Middle frontal gyrus (tissue), 1 donor: ENCODE measurements around the gene FETUB.
"Not testable (repeated sequence)": the region's sequence is repeated elsewhere in the genome, so short reads cannot be mapped to it uniquely, and the experiment has no call there.

ENCODE experiments used
- DNase-seq: peaks from one replicate; pipeline ENCODE4 v3.0.0-alpha.2; 2015; ENCODE audit warnings: low spot score; ENCODE audit errors: extremely low spot score

The FETUB gene

DNA sequence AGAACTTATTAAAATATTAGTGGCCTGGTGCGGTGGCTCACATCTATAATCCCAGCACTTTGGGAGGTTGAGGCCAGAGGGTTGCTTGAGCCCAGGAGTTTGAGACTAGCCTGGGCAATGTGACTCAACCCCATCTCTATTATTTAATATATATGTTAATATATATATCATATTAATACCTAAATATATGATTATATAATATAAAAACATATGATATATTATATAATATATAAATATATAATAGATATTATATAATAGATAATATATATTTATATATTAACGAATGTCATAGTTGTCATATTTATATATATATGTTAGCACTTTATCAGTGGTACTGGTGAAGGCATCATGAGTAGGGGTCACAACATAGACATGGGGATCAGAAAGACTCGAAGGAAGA lies 30.9 kb downstream of the FETUB start:
- no peak for DNase-seq

- DNase-seq: no peak
Observed at GRCh38 chr3:186678604-186679003, 38.4 kb downstream of the FETUB start.

DNA sequence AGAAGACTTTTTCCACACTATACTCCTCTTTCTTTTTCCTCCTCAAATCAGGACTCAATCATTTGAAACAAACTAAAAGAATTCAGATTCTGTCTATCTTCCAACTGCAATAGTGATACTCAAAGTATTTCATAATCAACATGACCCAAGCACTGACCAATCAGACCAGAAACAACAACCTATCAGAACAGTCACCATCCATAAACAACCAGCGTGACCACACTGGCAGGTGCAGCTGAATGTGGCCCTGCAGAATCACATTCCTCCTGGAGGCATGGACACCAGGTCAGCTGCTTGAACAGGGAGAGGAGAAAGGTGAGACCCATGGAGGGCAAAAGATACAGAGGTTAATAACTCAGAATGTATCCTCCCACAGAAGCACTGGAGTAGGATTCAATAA lies 39.0 kb downstream of the FETUB start:
- no peak for DNase-seq

GRCh38 chr3:186680869-186681268 lies 40.7 kb downstream of the FETUB start:
- no peak for DNase-seq

DNA sequence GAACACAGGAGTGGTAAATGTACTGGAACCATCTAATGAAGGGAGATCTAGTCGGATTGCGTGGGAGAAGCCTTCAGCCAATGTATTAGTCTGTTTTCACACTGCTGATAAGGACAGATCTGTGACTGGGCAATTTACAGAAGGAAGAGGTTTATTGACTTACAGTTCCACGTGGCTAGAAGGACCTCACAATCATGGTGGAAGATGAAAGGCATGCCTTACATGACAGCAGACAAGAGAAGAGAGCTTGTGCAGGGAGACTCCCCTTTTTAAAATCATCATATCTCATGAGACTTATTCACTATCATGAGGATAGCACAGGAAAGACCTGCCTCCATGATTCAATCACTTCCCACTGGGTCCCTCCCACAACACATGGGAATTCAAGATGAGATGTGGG lies 42.6 kb downstream of the FETUB start:
- DNase-seq: no peak

- DNase-seq: no peak
Observed at GRCh38 chr3:186683979-186684378, 43.8 kb downstream of the FETUB start.

- not testable (repeated sequence) for DNase-seq
Observed at GRCh38 chr3:186686475-186686874, 46.3 kb downstream of the FETUB start.

DNA sequence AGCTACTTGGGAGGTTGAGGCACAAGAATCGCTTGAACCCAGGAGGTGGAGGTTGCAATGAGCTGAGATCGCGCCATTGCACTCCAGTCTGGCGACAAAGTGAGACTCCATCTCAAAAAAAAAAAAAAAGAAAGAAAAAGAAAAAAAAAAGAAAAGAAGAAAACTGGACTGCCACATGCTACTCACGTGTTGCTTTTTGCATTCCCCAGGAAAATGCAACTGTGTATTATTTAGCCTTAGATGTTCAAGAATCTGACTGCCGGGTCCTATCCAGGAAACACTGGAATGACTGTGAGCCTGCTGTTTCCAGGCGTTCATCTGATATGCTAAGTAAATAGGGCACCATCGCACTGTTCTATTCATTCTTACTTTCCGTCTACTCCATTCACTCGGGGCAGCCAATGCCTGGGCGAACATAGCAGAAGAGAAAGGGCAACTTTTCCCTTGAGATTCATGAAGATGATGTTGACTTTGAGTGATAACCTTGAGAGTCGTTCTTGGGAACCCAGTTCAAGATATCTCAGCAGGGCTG lies 47.0 kb downstream of the FETUB start:
- no peak for DNase-seq

DNA sequence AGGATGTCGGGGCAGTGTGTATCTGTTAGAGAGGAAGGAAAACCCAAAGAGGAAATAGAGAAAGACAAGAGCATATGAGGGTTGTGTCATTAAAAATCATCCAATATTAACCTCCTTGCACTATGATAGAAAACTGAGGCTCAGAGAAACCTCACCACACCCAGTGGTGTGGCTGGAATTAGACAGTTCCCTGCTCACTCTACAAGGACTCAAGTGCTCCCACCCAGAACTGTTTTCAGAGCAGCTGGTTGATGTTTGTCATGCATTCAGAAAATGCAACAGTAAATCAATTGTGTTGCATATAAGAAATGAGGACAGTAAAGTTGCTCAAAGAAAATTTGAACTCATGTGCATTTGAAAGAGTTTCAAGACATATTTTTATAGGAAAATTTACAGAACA lies 50.1 kb downstream of the FETUB start:
- DNase-seq: not testable (repeated sequence)

DNA sequence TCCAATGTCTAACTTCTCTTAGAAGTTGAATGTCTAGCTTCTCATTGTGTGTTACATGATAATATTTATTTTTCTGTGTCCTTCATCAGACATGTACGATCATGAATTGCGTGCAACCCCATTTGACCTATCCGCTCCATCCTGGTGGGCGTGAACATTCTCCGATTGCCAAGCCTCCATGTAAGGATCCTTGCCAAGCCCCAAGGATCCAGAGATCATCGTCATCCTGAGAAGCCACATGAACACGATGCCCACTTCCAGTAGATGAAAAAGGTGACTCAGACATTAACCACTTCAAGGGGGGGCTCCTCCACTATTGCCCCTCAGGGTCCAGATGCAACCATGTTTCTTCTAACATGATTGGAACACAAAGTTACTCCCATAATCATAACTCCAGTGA lies 51.5 kb downstream of the FETUB start:
- no peak for DNase-seq

GRCh38 chr3:186693843-186694242 lies 53.6 kb downstream of the FETUB start:
- DNase-seq: no peak

- DNase-seq: no peak
Observed at GRCh38 chr3:186694288-186695032, 54.3 kb downstream of the FETUB start.

DNA sequence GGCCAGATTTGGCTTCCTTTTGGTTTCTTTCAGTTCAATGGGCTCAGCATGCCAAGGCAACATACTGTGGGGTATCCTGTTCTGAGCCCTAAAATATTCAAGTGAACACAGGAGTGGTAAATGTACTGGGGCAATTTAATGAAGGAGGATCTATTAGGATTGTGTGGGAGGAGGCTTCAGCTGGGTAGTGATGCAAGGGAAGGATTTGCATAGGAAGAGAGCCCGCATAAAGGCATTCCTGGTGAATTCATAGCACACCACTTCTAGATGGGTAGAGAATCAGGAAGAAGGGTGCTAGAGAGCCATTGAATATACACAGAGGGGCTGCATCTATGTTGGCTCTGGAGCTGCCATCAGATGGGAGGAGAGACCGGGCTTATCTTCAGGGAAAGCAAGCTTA lies 56.3 kb downstream of the FETUB start:
- DNase-seq: no peak

GRCh38 chr3:186697510-186697909 lies 57.3 kb downstream of the FETUB start:
- no peak for DNase-seq

DNA sequence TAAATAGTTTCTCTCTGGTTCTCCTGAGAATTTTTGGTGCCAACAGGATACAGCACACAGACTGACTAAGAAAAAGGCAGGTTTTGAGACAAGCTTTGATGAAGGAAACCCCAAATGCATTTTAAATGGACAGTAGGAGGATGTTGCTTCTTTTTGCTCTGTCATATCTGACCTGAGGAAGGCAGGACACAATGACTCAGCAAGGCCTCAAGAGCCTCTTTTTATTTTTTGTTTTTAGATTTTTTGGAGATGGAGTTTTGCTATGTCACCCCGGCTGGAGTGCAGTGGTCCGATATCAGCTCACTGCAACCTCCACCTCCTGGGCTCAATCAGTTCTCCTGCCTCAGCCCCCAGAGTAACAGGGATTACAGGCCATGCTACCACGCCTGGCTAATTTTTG lies 60.1 kb downstream of the FETUB start:
- DNase-seq: no peak

- not testable (repeated sequence) for DNase-seq
Observed at GRCh38 chr3:186702451-186702850, 62.3 kb downstream of the FETUB start.
